ENCODE data around the gene SPINT3.
"Not testable (repeated sequence)": the region's sequence is repeated elsewhere in the genome, so short reads cannot be mapped to it uniquely, and the experiment has no call there.

Gene SPINT3

GRCh38 chr20:45495501-45495941 lies 19.9 kb downstream of the SPINT3 start:
- H3K4me3 ChIP-seq (ENCODE audit: low read depth, low read length) = no peak overlapping the region
- in situ Hi-C loops (cut with HindIII; ENCODE audit: low sequenced_read_pairs) = no loop called here
- no peak for TF ChIP-seq CTCF (IDR thresholded peaks at IDR 0.05; ENCODE audit: low read depth, low read length, missing control alignments)
- no peak for DNase-seq (ENCODE audit: low read depth)

- no peak overlapping the region for H3K4me3 ChIP-seq (ENCODE audit: low read depth, low read length)
- in situ Hi-C loops (cut with HindIII; ENCODE audit: low sequenced_read_pairs) = no loop called here
- TF ChIP-seq CTCF (IDR thresholded peaks at IDR 0.05; ENCODE audit: low read depth, low read length, missing control alignments) = no peak
- no peak for DNase-seq (ENCODE audit: low read depth)
These were observed 26.3 kb downstream of the SPINT3 start for GRCh38 chr20:45489083-45489531.

- TF ChIP-seq CTCF (IDR thresholded peaks at IDR 0.05; ENCODE audit: low read depth, low read length, missing control alignments) = no peak
- H3K4me3 ChIP-seq (ENCODE audit: low read depth, low read length) = no peak overlapping the region
- in situ Hi-C loops (cut with HindIII; ENCODE audit: low sequenced_read_pairs) = no loop called here
- DNase-seq (ENCODE audit: low read depth) = no peak
These were observed 28.2 kb downstream of the SPINT3 start for GRCh38 chr20:45487231-45487635.

- no peak overlapping the region for H3K4me3 ChIP-seq (ENCODE audit: low read depth, low read length)
- no peak for TF ChIP-seq CTCF (IDR thresholded peaks at IDR 0.05; ENCODE audit: low read depth, low read length, missing control alignments)
- DNase-seq (ENCODE audit: low read depth) = no peak
- in situ Hi-C loops (cut with HindIII; ENCODE audit: low sequenced_read_pairs) = no loop called here
These were observed 30.0 kb downstream of the SPINT3 start for GRCh38 chr20:45485388-45485787.

GRCh38 chr20:45484676-45485075 lies 30.7 kb downstream of the SPINT3 start:
- DNase-seq (ENCODE audit: low read depth) = no peak
- H3K4me3 ChIP-seq (ENCODE audit: low read depth, low read length) = no peak overlapping the region
- TF ChIP-seq CTCF (IDR thresholded peaks at IDR 0.05; ENCODE audit: low read depth, low read length, missing control alignments) = no peak
- in situ Hi-C loops (cut with HindIII; ENCODE audit: low sequenced_read_pairs) = no loop called here

- H3K4me3 ChIP-seq (ENCODE audit: low read depth, low read length) = no peak overlapping the region
- DNase-seq (ENCODE audit: low read depth) = no peak
- in situ Hi-C loops (cut with HindIII; ENCODE audit: low sequenced_read_pairs) = no loop called here
- no peak for TF ChIP-seq CTCF (IDR thresholded peaks at IDR 0.05; ENCODE audit: low read depth, low read length, missing control alignments)
These were observed 35.6 kb downstream of the SPINT3 start for GRCh38 chr20:45479822-45480221.

- in situ Hi-C loops (cut with HindIII; ENCODE audit: low sequenced_read_pairs); DNase-seq (ENCODE audit: low read depth); H3K4me3 ChIP-seq (ENCODE audit: low read depth, low read length): not testable (repeated sequence)
These were observed 37.8 kb downstream of the SPINT3 start for GRCh38 chr20:45477530-45478148.

- DNase-seq (ENCODE audit: low read depth); H3K4me3 ChIP-seq (ENCODE audit: low read depth, low read length); in situ Hi-C loops (cut with HindIII; ENCODE audit: low sequenced_read_pairs): not testable (repeated sequence)
These were observed 43.1 kb downstream of the SPINT3 start for GRCh38 chr20:45472286-45472685.

Data from astrocyte of the cerebellum (primary cell).